Panc1 (cell line): Measurements from ENCODE around the gene ATG4B.

Experiments
- CTCF ChIP-seq: fragments of 450-650 bp; IDR thresholded peaks from 2 replicates; pipeline ENCODE4 v1.5.1; 2017; ENCODE audit warnings: mild to moderate bottlenecking
- POLR2AphosphoS5 ChIP-seq: IDR thresholded peaks from 2 replicates; pipeline ENCODE4 v1.6.1; 2012; ENCODE audit warnings: mild to moderate bottlenecking, low read depth, low read length, moderate library complexity
- REST ChIP-seq, 2 experiments: IDR thresholded peaks; 2 replicates each; pipeline ENCODE4 v1.6.1; 2011 to 2012; ENCODE audit warnings: low read depth in 2 of 2, control low read depth in 1 of 2, low read length in 1 of 2, mild to moderate bottlenecking in 1 of 2, moderate library complexity in 1 of 2; ENCODE audit not compliant: insufficient read depth in 1 of 2

- TF ChIP-seq CTCF (no peak), POLR2AphosphoS5 (no peak), REST (IDR thresholded peaks at IDR 0.05; ENCODE audit: insufficient read depth in 1 of 2, low read depth in 2 of 2, low read length in 1 of 2) (no peak)
These were observed 1.4 kb downstream of the ATG4B start for GRCh38 chr2:241638940-241639339.
